ENCODE data around the gene XPR1.

The XPR1 gene

GRCh38 chr1:180916012-180916770, 284.4 kb downstream of the XPR1 start:
- Histone ChIP-seq H3K27me3 (ENCODE audit: low read length) (no peaks in the 10 kb centered on the region), H3K4me2 (ENCODE audit: low read depth, low read length, poor library complexity, severe bottlenecking) (no peak overlapping the region), H3K36me3 (ENCODE audit: low read length) (no peaks in the 10 kb centered on the region), H3K4me3 (ENCODE audit: insufficient read depth, low read length, poor library complexity, severe bottlenecking) (no peak overlapping the region), H3K9ac (ENCODE audit: low read length) (no peak overlapping the region), H3K9me3 (ENCODE audit: insufficient read depth, low read length) (no peaks in the 10 kb centered on the region), H3K79me2 (ENCODE audit: insufficient read depth, low read length) (no peaks in the 10 kb centered on the region), H4K20me1 (ENCODE audit: low read depth, low read length) (no peaks in the 10 kb centered on the region), H3F3A (ENCODE audit: insufficient read depth) (no peaks in the 10 kb centered on the region), H2AFZ (ENCODE audit: low read depth, low read length, severe bottlenecking) (no peak overlapping the region), H3K9me2 (replicated peaks; ENCODE audit: insufficient read depth, low read length) (no peaks in the 10 kb centered on the region), H3K27ac (ENCODE audit: low read depth, low read length) (no peak overlapping the region)
- TF ChIP-seq EZH2phosphoT487 (conservative IDR thresholded peaks at IDR 0.05; ENCODE audit: low read length), result no peak
- no peak for TF ChIP-seq CTCF (IDR thresholded peaks at IDR 0.05; ENCODE audit: insufficient read depth, low read length, poor library complexity, severe bottlenecking)

GRCh38 chr1:180916771-180917170, 284.9 kb downstream of the XPR1 start:
- H3K9ac ChIP-seq (ENCODE audit: low read length), result no peak overlapping the region
- H3F3A ChIP-seq (ENCODE audit: insufficient read depth), result no peaks in the 10 kb centered on the region
- no peaks in the 10 kb centered on the region for H3K9me2 ChIP-seq (replicated peaks; ENCODE audit: insufficient read depth, low read length)
- no peak overlapping the region for H2AFZ ChIP-seq (ENCODE audit: low read depth, low read length, severe bottlenecking)
- no peak overlapping the region for H3K27ac ChIP-seq (ENCODE audit: low read depth, low read length)
- H3K9me3 ChIP-seq (ENCODE audit: insufficient read depth, low read length), result no peaks in the 10 kb centered on the region
- no peak overlapping the region for H3K4me3 ChIP-seq (ENCODE audit: insufficient read depth, low read length, poor library complexity, severe bottlenecking)
- H3K27me3 ChIP-seq (ENCODE audit: low read length), result no peaks in the 10 kb centered on the region
- no peaks in the 10 kb centered on the region for H3K36me3 ChIP-seq (ENCODE audit: low read length)
- TF ChIP-seq CTCF (IDR thresholded peaks at IDR 0.05; ENCODE audit: insufficient read depth, low read length, poor library complexity, severe bottlenecking) (no peak), EZH2phosphoT487 (conservative IDR thresholded peaks at IDR 0.05; ENCODE audit: low read length) (no peak)
- no peak overlapping the region for H3K4me2 ChIP-seq (ENCODE audit: low read depth, low read length, poor library complexity, severe bottlenecking)
- no peaks in the 10 kb centered on the region for H3K79me2 ChIP-seq (ENCODE audit: insufficient read depth, low read length)
- no peaks in the 10 kb centered on the region for H4K20me1 ChIP-seq (ENCODE audit: low read depth, low read length)

GRCh38 chr1:180917306-180918065, 285.7 kb downstream of the XPR1 start:
- no peak overlapping the region for H2AFZ ChIP-seq (ENCODE audit: low read depth, low read length, severe bottlenecking)
- H3K4me2 ChIP-seq (ENCODE audit: low read depth, low read length, poor library complexity, severe bottlenecking), result no peak overlapping the region
- H3K4me3 ChIP-seq (ENCODE audit: insufficient read depth, low read length, poor library complexity, severe bottlenecking), result no peak overlapping the region
- no peaks in the 10 kb centered on the region for H3K36me3 ChIP-seq (ENCODE audit: low read length)
- no peaks in the 10 kb centered on the region for H4K20me1 ChIP-seq (ENCODE audit: low read depth, low read length)
- H3K27me3 ChIP-seq (ENCODE audit: low read length), result no peaks in the 10 kb centered on the region
- no peaks in the 10 kb centered on the region for H3K79me2 ChIP-seq (ENCODE audit: insufficient read depth, low read length)
- no peaks in the 10 kb centered on the region for H3K9me2 ChIP-seq (replicated peaks; ENCODE audit: insufficient read depth, low read length)
- H3K9ac ChIP-seq (ENCODE audit: low read length), result no peak overlapping the region
- no peaks in the 10 kb centered on the region for H3F3A ChIP-seq (ENCODE audit: insufficient read depth)
- TF ChIP-seq EZH2phosphoT487 (conservative IDR thresholded peaks at IDR 0.05; ENCODE audit: low read length) (no peak), CTCF (IDR thresholded peaks at IDR 0.05; ENCODE audit: insufficient read depth, low read length, poor library complexity, severe bottlenecking) (no peak)
- no peaks in the 10 kb centered on the region for H3K9me3 ChIP-seq (ENCODE audit: insufficient read depth, low read length)
- H3K27ac ChIP-seq (ENCODE audit: low read depth, low read length), result no peak overlapping the region
